GM18511 (cell line): ENCODE measurements around the gene RBM12.
"Not testable (repeated sequence)": the region's sequence is repeated elsewhere in the genome, so short reads cannot be mapped to it uniquely, and the experiment has no call there.

Experiments
- ATAC-seq: cut with Tn5 transposase; IDR thresholded peaks from one replicate; pipeline ENCODE4 v1.9.1; 2021; ENCODE audit warnings: mild to moderate bottlenecking, moderate library complexity; ENCODE audit not compliant: unreplicated experiment

Gene RBM12, protein sequence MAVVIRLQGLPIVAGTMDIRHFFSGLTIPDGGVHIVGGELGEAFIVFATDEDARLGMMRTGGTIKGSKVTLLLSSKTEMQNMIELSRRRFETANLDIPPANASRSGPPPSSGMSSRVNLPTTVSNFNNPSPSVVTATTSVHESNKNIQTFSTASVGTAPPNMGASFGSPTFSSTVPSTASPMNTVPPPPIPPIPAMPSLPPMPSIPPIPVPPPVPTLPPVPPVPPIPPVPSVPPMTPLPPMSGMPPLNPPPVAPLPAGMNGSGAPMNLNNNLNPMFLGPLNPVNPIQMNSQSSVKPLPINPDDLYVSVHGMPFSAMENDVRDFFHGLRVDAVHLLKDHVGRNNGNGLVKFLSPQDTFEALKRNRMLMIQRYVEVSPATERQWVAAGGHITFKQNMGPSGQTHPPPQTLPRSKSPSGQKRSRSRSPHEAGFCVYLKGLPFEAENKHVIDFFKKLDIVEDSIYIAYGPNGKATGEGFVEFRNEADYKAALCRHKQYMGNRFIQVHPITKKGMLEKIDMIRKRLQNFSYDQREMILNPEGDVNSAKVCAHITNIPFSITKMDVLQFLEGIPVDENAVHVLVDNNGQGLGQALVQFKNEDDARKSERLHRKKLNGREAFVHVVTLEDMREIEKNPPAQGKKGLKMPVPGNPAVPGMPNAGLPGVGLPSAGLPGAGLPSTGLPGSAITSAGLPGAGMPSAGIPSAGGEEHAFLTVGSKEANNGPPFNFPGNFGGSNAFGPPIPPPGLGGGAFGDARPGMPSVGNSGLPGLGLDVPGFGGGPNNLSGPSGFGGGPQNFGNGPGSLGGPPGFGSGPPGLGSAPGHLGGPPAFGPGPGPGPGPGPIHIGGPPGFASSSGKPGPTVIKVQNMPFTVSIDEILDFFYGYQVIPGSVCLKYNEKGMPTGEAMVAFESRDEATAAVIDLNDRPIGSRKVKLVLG

DNA sequence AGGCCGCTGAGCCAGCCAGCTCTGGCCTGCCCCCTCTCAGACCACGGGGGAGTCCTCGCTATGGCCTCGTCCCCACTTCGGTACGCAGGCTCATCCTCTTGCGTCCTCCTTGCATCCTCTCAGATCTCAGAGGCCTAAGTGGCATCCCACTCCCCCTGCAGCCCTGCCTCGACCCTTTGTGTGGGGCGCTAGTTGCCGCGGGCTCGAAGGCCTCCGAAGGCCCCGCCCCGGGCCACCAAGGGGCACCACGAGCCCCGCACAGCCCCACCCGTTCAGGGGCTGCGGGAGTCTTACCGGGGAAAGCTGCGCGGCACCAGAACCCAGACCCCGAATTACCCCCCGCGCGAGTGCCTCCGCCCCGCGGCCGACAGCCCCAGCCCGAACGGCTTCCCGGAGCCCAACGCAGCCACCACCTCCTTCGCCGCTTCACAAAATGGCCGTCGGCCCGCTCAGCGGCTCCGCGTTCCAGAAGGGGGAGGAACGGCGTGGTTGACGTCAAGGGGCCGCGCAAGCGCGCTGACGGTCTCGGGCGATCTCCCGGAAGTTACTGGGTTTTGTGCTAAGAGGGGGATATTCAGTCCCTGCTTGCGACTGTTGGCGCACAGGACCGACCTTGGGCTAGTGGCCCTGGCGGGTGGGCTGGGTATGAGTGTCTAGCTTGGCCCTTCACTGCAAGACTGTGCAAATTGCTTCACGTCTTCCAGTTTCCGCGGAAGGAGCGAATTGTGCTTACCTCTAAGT, at the start of gene RBM12, which contains the start of gene CPNE1:
Gene RBM12 (minus strand): TSS at position 435 of the 741 bp plus-strand sequence. CDS start 9,578 bp downstream, outside the sequence.
Gene CPNE1 (minus strand): TSS at position 435 of the 741 bp plus-strand sequence. CDS start 31,977 bp downstream, outside the sequence.
- peak; percentile 87 for ATAC-seq

DNA sequence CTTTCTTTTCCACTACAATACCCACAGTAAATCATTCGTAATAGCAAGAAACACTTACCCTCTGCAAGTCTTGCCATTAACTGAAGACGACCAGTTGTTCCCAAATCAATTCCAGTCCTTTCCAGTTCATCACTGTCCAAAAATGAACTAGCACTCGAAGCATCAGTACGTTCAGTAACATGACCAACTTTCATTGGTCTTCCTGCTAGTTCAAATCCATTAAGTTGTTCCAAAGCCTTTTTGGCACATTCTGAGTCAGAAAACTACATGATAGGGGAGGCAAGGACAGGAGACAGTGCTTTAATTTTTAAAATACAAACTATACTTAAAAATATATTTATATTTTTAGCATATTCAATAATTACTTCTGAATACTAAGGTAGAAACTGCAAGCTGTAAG, 49.4 kb upstream of the RBM12 start:
- no peak for ATAC-seq

DNA sequence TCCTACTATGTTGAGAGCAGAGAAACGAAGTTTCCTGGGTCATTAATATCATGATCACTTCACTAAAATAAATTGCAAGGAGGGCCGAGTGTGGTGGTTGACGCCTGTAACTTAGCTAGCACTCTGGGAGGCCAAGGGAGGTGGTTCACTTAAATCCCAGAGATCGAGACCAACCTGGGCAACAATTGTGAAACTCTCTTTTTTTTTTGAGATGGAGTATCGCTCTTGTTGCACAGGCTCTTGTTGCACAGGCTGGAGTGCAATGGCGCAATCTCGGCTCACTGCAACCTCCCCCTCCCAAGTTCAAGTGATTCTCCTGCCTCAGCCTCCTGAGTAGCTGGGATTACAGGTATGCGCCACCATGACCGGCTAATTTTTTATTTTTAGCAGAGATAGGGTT, 48.4 kb upstream of the RBM12 start:
- not testable (repeated sequence) for ATAC-seq

DNA sequence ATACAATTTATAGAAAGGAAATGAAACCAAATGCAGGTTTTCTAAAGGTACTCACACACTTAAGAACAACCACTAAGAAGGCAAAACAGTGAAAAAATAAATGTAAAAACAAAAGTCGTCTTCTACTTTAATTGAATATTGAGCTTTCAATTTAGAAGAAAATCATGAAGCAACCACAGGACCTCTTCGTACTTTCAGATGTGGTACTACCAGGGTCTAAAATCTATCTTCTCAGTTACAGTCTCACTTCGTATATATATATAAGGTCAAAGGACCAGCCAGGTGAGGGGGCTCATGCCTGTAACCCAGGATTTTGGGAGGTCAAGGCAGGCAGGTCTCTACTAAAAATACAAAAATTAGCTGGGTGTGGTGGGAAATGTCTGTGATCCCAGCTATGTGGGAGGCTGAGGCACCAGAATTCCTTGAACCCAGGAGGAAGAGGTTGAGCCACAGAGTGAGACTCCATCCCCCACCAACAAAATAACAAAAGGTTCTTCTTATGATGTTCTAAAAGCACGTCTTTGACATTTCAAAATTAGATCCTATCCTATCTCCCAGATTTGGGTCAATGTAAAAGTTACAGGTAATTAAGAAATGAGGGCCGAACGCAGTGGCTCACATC, 47.0 kb upstream of the RBM12 start:
- no peak for ATAC-seq

DNA sequence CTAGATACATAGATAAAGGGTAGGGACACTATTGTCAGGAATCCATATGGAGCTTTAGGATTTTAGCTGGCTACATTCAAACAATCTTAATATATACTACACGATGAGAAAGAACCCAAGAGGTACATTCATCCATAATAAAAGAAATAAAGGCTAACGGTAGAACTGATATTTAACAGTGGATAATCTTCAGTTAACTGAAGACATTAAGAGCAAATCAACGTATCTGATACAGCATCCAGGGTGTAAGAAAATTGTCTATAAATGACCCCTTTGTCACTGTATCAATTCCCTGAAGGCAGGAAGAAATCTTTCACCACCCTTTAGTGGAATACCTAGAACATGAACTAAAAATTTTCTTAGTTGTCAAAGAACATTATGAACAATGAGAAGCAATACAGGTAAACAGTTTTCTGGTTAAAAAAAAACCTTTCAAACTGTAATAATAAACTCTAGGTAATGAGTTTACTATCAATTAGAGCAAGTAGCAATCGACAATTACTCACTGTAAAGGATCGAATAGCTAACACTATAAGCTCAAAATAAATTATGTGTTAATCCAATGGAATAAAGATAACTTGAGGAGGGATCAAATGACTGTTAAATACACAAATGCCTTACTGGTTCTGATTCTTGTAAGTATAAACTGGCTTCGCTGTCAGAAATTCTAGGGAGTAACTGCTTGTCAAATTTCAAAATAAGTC, 46.3 kb upstream of the RBM12 start:
- no peak for ATAC-seq

DNA sequence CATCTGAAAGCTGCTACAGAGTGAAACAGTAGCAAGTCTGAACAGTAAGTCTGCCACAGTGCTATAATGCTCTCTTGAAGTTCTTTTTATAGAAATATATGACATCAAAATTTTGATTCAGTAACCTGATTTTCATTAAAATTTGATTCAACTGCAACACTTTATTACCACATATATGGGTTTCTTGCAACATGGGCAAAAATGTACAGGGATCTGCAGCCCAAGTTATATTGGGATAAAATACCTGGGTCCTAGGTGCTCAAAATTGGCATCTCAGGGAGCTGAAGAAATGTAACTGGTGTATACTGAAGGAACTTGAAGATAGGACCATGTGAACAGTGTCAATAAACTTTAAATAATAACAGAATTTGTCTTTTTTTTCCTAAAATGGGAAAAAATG, 45.3 kb upstream of the RBM12 start:
- no peak for ATAC-seq

DNA sequence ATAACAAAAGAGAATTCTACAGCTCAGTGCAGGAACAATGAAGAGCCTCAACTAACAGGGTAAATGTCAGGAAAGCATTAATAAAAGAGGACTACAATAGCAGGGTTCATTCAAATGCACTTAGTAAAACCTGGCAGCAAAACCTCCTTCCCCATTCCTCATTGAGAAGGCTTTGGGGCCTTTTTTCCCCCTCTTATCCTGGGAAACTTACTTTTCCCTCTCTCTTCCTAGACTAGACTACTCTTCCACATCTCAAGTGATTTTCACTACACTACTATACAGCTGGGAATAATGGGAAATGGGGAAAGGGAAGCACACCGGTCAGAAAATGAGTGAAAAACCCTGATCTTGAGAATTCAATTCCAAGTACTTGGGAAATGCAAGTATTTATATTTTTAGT, 44.6 kb upstream of the RBM12 start:
- ATAC-seq: no peak

DNA sequence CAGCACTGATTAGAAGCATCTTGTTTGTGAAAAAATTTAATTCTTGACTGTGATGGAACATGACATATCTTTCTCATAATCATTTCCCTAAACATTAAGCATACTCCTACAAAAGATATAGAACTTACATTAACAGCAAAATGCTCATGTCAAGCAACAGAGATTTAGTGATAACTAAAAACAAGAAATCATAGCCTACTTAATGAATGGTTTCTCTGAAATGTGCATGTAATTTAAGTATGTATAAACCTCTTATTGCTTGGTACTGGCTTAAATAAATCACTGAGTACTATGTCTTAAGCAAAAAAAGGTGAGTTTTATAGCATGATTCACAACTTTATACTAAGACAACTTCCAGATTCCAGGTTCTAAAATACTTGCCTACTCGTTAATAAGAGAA, 43.8 kb upstream of the RBM12 start:
- no peak for ATAC-seq

DNA sequence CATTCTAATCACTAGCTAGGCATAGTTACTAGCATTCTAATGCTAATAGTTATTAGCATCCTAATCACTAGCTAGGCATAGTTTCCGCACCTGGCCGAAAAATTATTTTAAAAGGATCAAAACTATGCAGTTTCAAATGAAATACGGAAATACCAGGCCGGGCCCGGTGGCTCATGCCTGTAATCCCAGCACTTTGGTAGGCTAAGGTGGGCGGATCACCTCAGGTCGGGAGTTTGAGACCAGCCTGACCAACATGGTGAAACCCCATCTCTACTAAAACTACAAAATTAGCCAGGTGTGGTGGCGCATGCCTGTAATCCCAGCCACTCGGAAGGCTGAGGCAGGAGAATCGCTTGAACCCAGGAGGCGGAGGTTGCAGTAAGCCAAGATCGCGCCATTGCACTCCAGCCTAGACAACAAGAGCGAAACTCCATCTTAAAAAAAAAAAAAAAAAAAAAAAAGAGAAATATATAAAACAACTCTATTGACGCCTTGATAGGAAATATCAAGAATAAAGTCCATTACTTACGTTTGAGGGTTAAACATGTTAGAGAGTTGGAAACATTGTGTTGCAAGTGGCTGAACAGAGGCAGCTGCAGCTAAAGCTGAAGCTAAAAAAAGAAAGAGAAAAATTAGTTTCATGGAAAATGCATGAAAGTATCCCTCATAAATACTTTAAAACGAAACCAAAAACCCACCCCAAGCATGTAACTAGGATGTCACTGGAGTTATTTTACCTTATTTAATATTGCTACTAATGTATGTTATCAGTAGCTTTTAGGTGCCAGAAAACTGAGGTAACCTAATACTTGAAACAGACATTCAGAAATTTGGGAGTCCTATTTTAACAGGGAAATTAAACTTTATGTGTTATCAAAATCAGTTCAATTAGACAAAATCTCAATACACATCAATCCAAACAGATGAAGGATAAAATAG, 42.2 kb upstream of the RBM12 start:
- not testable (repeated sequence) for ATAC-seq

DNA sequence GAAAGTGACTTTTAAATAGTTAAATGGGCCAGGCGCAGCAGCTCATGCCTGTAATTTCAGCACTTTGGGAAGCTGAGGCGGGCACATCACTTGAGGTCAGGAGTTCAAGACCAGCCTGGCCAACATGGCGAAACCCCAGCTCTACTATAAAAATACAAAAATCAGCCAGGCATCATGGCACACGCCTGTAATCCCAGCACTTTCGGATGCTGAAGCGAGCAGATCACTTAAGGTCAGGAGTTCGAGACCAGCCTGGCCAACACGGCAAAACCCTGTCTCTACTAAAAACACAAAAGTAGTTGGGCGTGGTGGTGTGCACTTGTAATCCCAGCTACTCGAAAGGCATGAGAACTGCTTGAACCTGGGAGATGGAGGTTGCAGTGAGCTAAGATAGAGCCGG, 41.2 kb upstream of the RBM12 start:
- ATAC-seq: not testable (repeated sequence)

DNA sequence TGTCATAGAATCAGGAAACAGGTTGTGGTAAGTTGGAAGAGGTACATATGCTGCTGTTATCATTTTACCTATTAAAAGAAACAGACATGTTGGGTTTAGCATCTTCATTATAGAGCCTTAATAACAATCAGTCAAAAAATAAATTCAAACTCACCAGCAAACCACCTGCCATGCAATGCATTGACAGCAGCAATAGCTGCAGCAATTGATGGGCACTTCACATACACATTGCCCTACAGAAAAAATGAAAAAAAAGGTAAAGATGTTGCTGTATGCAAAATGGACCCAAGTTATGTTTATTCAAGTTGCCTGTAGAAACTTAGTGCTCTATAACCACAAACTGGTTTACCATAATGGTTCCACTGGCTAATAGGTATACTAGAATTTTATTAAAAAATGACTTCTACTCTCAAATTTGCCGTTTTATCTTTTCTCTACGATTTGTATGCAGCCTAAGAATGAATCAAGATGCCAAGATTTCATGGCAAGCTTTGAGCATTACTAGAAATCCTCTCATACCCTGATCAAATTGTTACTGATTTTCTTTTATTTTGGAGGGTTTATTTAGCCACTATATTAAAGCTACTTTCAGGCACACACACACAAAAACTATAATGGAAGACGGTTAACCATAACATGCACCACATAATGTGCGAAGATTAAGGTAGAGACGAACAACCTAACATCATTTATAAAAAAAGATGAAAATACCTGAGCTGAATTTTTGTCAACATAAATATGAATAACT, 40.0 kb upstream of the RBM12 start:
- no peak for ATAC-seq

DNA sequence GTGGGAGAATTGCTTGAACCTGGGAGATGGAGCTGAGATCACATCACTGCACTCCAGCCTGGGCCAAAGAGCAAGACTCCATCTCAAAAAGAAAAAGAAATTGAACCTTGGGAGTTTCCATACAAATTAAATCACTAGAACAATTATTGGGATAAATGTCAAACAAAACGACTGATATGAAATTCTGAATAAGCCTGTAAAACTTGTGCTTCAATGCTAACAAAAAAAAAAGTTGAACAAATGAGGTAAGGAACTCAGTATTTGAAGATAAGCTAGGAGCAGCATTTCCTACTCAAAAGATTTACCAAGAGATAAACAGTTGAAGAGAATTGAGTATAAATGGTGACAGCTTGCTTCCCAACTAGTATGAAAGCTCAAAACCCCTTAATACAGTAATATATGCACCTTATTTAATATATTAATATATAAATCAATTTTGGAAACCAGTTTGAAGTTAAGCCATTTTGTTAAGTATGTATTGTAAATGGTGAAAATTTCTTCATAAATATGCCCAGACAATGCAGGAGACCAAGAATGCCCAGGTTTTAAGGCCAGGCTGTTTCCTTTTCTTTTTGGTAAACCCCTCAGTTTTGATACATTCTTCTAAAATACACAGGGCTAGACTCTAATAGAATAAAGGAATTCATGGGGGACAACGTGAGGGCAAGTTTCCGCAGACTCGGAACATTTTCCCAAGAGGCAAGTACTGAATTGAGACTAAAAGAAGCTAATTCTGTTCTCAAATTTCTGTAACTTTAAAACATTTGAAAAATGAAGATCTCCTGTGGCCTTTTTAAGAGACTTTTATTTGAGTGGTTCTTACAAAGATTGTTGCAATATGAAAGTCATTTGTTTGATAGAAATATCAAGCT, 38.4 kb upstream of the RBM12 start:
- no peak for ATAC-seq

DNA sequence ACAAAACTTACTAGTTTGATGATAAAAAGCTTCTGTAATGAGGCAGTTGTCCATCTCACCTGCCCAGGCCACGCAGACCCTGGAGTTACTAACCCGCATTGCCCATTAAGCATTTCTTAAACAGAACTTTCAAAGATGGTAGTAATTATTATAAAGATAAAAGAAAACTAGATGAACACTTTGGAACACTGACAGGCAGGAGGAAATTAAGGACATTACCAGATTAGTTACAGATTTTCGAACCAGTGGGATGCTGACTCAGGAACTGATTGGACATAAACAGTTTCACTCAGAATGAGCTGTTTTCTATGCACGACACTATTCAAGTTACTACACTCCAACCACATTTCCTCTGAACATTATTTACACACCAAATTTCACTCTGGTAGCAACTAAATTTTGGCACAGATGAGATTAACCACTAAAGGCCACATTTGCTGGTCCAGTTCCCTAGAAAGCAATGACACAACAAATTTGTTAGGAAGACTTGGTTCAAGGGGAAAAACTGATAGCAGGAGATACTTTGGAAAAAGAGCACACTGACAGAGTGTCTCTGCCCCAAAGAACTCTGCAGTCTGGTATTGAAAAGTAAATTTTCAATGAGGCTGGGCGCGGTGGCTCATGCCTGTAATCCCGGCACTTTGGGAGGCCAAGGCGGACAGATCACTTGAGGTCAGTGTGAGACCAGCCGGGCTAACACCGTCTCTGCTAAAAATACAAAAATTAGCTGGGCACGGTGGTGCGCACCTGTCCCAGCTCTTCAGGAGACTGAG, 37.5 kb upstream of the RBM12 start:
- ATAC-seq: no peak

DNA sequence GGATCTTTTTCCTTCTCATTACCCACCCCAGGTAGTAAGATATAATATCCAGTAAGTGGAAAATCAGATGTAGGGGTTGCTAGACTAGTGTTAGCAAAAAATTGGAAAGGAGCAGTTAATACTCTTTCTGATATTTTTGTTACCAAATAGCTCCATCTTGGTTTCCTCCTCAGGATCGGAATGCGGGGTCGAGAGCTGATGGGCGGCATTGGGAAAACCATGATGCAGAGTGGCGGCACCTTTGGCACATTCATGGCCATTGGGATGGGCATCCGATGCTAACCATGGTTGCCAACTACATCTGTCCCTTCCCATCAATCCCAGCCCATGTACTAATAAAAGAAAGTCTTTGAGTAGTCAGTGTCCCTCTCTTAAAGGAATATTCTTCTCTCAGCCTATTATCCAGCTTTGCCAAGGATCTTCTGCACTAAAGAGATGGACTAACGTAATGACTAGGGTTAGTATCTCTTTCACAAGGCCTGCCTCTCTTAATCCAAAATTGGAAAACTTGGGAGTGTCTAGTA, 36.0 kb upstream of the RBM12 start:
- no peak for ATAC-seq

DNA sequence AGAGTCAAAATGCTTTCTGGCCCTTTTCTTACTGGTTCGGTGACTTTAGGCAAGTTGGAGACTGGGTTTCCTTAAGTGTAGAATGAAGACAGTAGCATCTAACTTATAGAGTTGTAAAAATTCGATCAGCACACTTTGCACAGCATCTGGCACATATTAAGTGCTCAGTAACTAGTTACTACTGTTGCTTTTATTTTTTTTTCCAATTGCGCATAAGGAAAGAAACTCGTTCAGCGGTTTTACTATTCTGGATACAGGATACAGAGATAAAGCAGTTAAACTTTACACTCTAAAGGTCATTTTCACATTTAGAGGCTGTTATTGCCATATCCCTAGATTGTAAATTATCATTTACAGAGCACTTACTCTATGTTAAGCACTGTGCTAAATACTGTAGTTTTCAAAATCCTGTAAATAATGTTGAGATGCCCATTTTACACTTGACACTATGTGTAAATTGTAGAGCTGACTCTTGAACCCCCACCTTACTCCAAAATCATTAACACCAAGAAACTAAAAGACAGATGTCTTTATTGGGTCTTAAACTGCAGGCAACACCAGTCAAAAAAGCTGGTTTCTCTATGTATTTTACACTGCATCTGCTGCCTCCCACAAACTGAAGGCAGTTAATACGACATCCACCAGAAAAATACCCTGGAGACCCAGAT, 35.4 kb upstream of the RBM12 start:
- ATAC-seq: no peak
